ENCODE measurements around the gene STAT4. TPM values are rescaled to one million over a fixed set of nuclear protein-coding genes. Genes with fewer than 3 reads are reported as not detected.
A peak's percentile ranks its signal among the peaks of the same experiment; 100 is the strongest.

Gene STAT4
- total and polyA plus RNA-seq, 4 donors, result 2.5 to 11.5 (median 5.6) TPM

GRCh38 chr2:191115391-191115790 lies 35.4 kb downstream of the STAT4 start:
- TF ChIP-seq CTCF (IDR thresholded peaks at IDR 0.05; ENCODE audit: control extremely low read depth, extremely low read depth), result no peak
- Histone ChIP-seq H3K9me3 (ENCODE audit: control insufficient read depth in 4 of 4, insufficient read depth in 3 of 4, low read length in 3 of 4) (no peaks in the 10 kb centered on the region), H3K4me3 (no peak overlapping the region), H3K36me3 (ENCODE audit: control insufficient read depth in 4 of 4, insufficient read depth in 4 of 4, low read length in 4 of 4) (no peaks in the 10 kb centered on the region), H3K4me1 (ENCODE audit: control insufficient read depth in 5 of 5, insufficient read depth in 5 of 5, low read length in 5 of 5) (peaks cover 0 to 11% (median 0%) of the 10 kb centered on the region in 5 donors), H3K27ac (ENCODE audit: low read depth in 1 of 2, low read length in 1 of 2) (no peak overlapping the region), H3K27me3 (ENCODE audit: control insufficient read depth in 3 of 3, insufficient read depth in 3 of 3, low read length in 2 of 3) (no peaks in the 10 kb centered on the region), H3K9ac (ENCODE audit: insufficient read depth in 1 of 2, low read length in 2 of 2) (no peak overlapping the region)
- 85 to 91% methylated on average over 3 of the region's 3 CpGs for WGBS, 2 donors
- ATAC-seq (ENCODE audit: insufficient read depth, low FRiP score) (no peak), DNase-seq (no peak)

- Histone ChIP-seq H3K4me3 (no peak overlapping the region), H3K27me3 (ENCODE audit: control insufficient read depth in 3 of 3, insufficient read depth in 3 of 3, low read length in 2 of 3) (no peaks in the 10 kb centered on the region), H3K9me3 (ENCODE audit: control insufficient read depth in 4 of 4, insufficient read depth in 3 of 4, low read length in 3 of 4) (no peaks in the 10 kb centered on the region), H3K4me1 (ENCODE audit: control insufficient read depth in 5 of 5, insufficient read depth in 5 of 5, low read length in 5 of 5) (peaks cover 0 to 11% (median 0%) of the 10 kb centered on the region in 5 donors), H3K27ac (ENCODE audit: low read depth in 1 of 2, low read length in 1 of 2) (no peak overlapping the region), H3K36me3 (ENCODE audit: control insufficient read depth in 4 of 4, insufficient read depth in 4 of 4, low read length in 4 of 4) (no peaks in the 10 kb centered on the region), H3K9ac (ENCODE audit: insufficient read depth in 1 of 2, low read length in 2 of 2) (no peak overlapping the region)
- 18 to 24% methylated on average over 6 of the region's 6 CpGs for WGBS, 2 donors
- ATAC-seq (ENCODE audit: insufficient read depth, low FRiP score) (no peak), DNase-seq (peak in 2 of 3 donors; percentile 15 to 36)
- TF ChIP-seq CTCF (IDR thresholded peaks at IDR 0.05; ENCODE audit: control extremely low read depth, extremely low read depth), result no peak
Measured at GRCh38 chr2:191114403-191114886, 36.3 kb downstream of the STAT4 start.

- ATAC-seq (ENCODE audit: insufficient read depth, low FRiP score), result no peak
- H3K9ac ChIP-seq (ENCODE audit: insufficient read depth in 1 of 2, low read length in 2 of 2), result no peak overlapping the region
- H3K27ac ChIP-seq (ENCODE audit: low read depth in 1 of 2, low read length in 1 of 2), result no peak overlapping the region
- H3K36me3 ChIP-seq (ENCODE audit: control insufficient read depth in 4 of 4, insufficient read depth in 4 of 4, low read length in 4 of 4), result no peaks in the 10 kb centered on the region
- 95 to 97% methylated on average over 1 of the region's 1 CpG for WGBS, 2 donors
- DNase-seq, result no peak
- H3K27me3 ChIP-seq (ENCODE audit: control insufficient read depth in 3 of 3, insufficient read depth in 3 of 3, low read length in 2 of 3), result no peaks in the 10 kb centered on the region
- no peak overlapping the region for H3K4me3 ChIP-seq
- no peak for TF ChIP-seq CTCF (IDR thresholded peaks at IDR 0.05; ENCODE audit: control extremely low read depth, extremely low read depth)
- peaks cover 0 to 11% (median 0%) of the 10 kb centered on the region in 5 donors for H3K4me1 ChIP-seq (ENCODE audit: control insufficient read depth in 5 of 5, insufficient read depth in 5 of 5, low read length in 5 of 5)
- H3K9me3 ChIP-seq (ENCODE audit: control insufficient read depth in 4 of 4, insufficient read depth in 3 of 4, low read length in 3 of 4), result no peaks in the 10 kb centered on the region
Measured at GRCh38 chr2:191113761-191114160, 37.0 kb downstream of the STAT4 start.

GRCh38 chr2:191112448-191112901 lies 38.3 kb downstream of the STAT4 start:
- H3K9ac ChIP-seq (ENCODE audit: insufficient read depth in 1 of 2, low read length in 2 of 2), result no peak overlapping the region
- H3K36me3 ChIP-seq (ENCODE audit: control insufficient read depth in 4 of 4, insufficient read depth in 4 of 4, low read length in 4 of 4), result no peaks in the 10 kb centered on the region
- peaks cover 0 to 4% (median 2%) of the 10 kb centered on the region in 5 donors for H3K4me1 ChIP-seq (ENCODE audit: control insufficient read depth in 5 of 5, insufficient read depth in 5 of 5, low read length in 5 of 5)
- no peak for TF ChIP-seq CTCF (IDR thresholded peaks at IDR 0.05; ENCODE audit: control extremely low read depth, extremely low read depth)
- H3K27ac ChIP-seq (ENCODE audit: low read depth in 1 of 2, low read length in 1 of 2), result no peak overlapping the region
- no peak overlapping the region for H3K4me3 ChIP-seq
- ATAC-seq (ENCODE audit: insufficient read depth, low FRiP score) (no peak), DNase-seq (no peak)
- 90 to 91% methylated on average over 4 of the region's 4 CpGs for WGBS, 2 donors
- no peaks in the 10 kb centered on the region for H3K27me3 ChIP-seq (ENCODE audit: control insufficient read depth in 3 of 3, insufficient read depth in 3 of 3, low read length in 2 of 3)
- no peaks in the 10 kb centered on the region for H3K9me3 ChIP-seq (ENCODE audit: control insufficient read depth in 4 of 4, insufficient read depth in 3 of 4, low read length in 3 of 4)
